GM19452 (cell line): ENCODE measurements around the gene UNC5A.

Experiments
- ATAC-seq: cut with Tn5 transposase; IDR thresholded peaks from one replicate; pipeline ENCODE4 v1.9.1; 2021; ENCODE audit not compliant: unreplicated experiment

Gene UNC5A

GRCh38 chr5:176844281-176844680 lies 33.9 kb downstream of the UNC5A start:
- ATAC-seq, result no peak

GRCh38 chr5:176844706-176845391 lies 34.5 kb downstream of the UNC5A start:
- ATAC-seq, result no peak

GRCh38 chr5:176845392-176845713 lies 35.0 kb downstream of the UNC5A start:
- ATAC-seq, result no peak

DNA sequence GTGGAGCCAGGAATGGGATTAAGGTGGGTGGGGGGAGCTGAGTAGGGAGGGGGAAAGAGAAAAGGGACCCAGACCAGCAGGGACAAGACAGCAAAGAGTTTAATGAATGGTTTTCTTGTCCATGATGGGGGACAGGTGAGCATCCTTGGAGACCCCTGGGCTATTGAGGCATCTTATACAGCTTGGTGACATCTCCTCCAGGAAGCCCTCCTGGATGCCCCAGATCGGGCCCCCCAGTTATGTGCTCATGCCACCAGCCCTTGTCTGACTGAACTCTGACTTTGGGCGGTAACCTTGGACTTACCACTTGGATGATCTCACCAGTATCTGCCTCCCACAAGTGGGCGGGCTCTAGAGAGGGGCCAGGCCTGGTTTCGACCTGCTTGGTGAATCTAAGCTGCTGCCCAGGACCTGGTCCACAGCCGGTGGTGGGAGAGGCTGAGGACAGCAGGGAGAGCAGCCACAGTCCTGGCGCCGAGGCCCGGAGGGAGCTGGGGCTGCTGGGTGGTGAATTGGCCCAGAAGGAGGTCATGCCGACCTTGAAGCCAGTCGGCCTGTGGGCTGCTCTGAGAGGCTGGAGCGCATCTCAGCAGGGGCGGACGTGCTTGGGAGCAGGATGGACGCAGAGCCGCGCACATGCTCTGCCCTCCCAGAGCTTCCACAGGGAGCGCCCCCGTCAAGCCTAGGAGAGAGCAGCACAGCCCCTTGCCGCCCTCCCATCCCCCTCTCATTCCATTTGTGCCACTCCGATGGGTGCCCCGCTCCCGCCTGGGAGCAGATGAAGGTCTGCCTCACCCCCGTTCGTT lies 36.2 kb downstream of the UNC5A start:
- no peak for ATAC-seq

DNA sequence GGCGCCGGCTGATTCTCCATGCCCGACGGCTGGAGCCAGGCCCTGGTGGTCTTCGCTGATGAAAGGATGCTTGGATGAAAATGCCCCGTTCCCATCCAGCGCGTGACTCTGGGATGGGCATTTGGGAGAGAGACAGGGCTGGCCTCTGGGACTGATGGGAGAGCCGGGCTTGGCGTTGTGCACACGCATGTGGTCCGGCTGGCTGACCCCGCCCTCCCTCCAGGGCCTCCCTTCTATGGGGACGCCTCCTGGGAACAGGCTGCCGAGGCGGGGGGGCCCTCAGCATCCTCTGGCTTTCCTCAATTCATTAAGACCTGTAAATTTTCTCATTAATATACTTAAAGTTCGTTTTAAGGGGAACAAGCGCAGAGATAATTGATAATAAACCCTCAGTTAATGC lies 36.8 kb downstream of the UNC5A start:
- ATAC-seq, result no peak

- ATAC-seq, result no peak
Observed at GRCh38 chr5:176847726-176848290, 37.4 kb downstream of the UNC5A start.

DNA sequence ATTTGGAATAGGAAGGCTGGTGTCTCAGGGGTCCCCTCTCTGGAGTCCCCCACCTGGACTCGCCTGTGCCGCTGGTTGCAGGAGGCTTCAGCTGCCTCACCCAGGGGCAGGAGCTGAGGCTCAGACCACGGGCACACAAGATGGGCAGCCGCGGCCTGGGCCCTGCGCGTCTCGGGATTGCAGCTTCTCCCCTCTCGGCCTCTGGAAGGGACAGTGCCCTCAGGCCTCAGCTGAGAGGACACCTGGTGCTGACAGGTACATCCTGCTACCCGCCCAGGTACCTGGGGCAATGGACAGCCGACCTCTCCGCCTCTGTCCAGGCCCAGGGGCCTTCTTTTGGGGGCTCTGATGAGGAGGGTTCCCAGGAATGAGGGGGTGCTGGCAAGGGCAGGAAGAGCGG lies 38.3 kb downstream of the UNC5A start:
- no peak for ATAC-seq

- ATAC-seq, result no peak
Observed at GRCh38 chr5:176849611-176850227, 39.4 kb downstream of the UNC5A start.

- ATAC-seq, result no peak
Observed at GRCh38 chr5:176850371-176851245, 40.2 kb downstream of the UNC5A start.

- no peak for ATAC-seq
Observed at GRCh38 chr5:176851380-176851779, 41.0 kb downstream of the UNC5A start.

GRCh38 chr5:176851871-176852658 lies 41.7 kb downstream of the UNC5A start:
- no peak for ATAC-seq

GRCh38 chr5:176853151-176853778 lies 42.9 kb downstream of the UNC5A start:
- ATAC-seq, result no peak

GRCh38 chr5:176854164-176854563 lies 43.8 kb downstream of the UNC5A start:
- no peak for ATAC-seq

GRCh38 chr5:176855598-176855997 lies 45.2 kb downstream of the UNC5A start:
- ATAC-seq, result no peak

DNA sequence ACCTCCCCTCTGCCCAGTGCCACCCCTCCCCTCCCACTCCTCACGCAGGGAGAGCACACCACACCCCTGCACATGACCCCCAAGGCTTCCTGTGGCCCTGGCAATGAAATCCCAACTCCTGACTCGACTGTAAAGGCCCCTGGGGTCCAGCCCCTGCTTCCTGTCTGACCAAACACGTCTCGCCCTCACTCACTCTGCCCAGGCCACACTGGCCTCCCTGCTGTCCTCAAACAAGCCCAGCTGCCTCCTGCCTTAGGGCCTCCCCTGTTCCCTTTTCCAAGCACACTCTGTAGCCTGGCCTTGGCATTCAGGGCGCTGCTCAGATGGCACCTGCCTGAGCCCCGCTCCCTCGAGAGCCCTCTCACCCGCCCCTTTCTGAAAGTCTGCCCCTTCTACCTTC lies 46.4 kb downstream of the UNC5A start:
- ATAC-seq, result no peak

- ATAC-seq, result no peak
Observed at GRCh38 chr5:176857216-176857893, 47.0 kb downstream of the UNC5A start.

GRCh38 chr5:176857894-176858273 lies 47.5 kb downstream of the UNC5A start:
- ATAC-seq, result no peak

DNA sequence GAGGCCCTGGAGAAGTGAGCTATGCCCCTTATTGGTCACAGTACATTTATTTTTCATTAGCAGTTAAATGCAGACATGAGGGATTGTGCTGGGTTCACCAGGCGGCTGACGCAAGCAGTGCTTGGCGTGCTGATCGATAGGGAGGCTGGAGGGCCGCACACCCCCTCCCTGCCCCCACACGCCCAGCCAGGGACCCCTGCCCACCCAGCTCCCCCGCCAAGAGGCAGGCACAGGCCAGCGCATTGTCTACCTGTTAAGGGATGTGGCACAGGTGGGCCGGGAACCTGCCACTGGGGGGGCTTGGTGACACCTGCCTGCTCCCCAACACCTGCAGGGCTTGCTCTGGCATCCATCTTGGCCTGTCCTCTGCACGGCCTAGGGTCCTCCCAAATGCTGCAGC lies 49.6 kb downstream of the UNC5A start:
- no peak for ATAC-seq

DNA sequence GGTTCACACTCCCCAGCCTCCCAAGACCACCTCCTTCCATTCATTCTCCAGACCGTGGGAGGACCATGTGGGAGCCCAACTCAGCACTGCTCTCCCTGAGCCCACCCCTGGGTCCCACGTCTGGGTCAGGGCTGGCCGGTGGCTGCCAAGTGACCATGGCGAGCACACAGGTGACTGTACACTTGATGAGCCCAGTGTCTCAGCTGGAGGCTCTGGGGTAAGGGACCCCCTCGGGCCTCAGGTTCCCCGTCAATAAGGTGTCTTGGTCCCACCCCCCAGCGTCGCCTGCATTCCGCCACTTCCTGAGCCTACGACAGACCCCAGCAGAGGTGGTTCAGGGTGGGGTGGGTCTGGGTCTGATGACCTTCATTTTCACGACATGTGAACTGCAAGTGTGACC lies 50.0 kb downstream of the UNC5A start:
- no peak for ATAC-seq
